ENCODE results near the gene PYHIN1.
"Not testable (repeated sequence)": the region's sequence is repeated elsewhere in the genome, so short reads cannot be mapped to it uniquely, and the experiment has no call there.

Gene PYHIN1

DNA sequence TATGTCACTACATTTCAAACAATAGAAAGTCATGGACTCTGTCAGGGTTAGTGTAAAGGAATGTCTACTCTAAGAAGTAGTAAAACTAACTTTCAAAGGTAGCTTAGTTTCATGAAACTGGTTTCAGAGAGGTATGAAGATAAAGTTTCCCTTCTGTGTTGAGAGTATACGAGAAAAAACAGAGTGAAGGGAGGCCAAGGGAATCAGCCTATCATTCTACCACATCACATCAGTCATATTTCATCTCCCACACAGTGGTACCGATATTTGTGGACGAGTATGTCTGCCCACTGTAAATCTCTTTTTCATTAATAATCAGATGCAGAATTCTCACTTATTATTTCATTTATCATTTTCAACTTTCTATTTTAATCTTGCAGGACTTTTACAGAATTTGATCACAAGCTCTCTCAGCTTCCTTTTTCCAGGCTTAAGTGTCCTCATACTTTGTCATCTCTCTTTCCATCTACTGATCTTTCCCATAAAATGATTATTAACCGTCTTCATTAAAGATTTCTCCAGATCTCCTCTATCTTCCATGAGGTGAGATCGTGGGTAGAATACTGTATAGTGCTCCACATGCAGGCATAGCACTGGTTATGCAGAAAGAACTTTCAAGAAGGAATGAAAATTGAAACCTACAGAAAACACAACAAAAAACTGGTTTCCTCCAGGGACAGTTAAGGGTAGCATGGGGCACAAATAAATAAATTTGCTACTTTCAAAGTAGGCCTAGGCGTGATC, 66.9 kb downstream of the PYHIN1 start:
- peaks cover 16% of the 10 kb centered on the region for H3K9me3 Mint-ChIP-seq
- H3K36me3 Mint-ChIP-seq (ENCODE audit: low read depth) = peaks cover 19% of the 10 kb centered on the region
- H3K27me3 Mint-ChIP-seq (ENCODE audit: low read depth) = no peaks in the 10 kb centered on the region
- H3K4me3 Mint-ChIP-seq = peak overlapping the region; percentile 30
- no peak overlapping the region for H3K27ac Mint-ChIP-seq
- DNase-seq (ENCODE audit: low spot score) = no peak
- H3K4me1 Mint-ChIP-seq (ENCODE audit: low read depth) = peaks cover 34% of the 10 kb centered on the region

DNA sequence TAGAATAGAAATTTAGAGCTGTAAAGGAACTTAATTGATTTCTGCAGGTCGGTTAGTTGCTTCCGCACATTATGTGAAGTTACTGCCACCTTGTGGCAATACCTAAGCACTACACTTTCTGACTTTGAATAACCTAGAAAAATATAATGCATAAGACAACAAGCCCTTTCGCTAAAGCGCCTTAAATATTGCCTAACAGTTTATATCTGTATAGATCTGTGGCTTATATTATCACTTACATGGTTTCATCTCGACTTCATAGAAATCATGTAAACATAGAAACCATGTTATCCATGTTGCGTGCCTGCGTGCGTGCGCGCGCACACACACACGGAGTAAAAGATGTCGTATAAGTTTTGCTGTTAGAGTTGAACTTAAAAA, 67.4 kb downstream of the PYHIN1 start:
- no peak overlapping the region for H3K27ac Mint-ChIP-seq
- peaks cover 12% of the 10 kb centered on the region for H3K9me3 Mint-ChIP-seq
- peaks cover 34% of the 10 kb centered on the region for H3K4me1 Mint-ChIP-seq (ENCODE audit: low read depth)
- H3K27me3 Mint-ChIP-seq (ENCODE audit: low read depth) = no peaks in the 10 kb centered on the region
- H3K4me3 Mint-ChIP-seq = peak overlapping the region; percentile 30
- peak; percentile 33 for DNase-seq (ENCODE audit: low spot score)
- H3K36me3 Mint-ChIP-seq (ENCODE audit: low read depth) = peaks cover 16% of the 10 kb centered on the region

DNA sequence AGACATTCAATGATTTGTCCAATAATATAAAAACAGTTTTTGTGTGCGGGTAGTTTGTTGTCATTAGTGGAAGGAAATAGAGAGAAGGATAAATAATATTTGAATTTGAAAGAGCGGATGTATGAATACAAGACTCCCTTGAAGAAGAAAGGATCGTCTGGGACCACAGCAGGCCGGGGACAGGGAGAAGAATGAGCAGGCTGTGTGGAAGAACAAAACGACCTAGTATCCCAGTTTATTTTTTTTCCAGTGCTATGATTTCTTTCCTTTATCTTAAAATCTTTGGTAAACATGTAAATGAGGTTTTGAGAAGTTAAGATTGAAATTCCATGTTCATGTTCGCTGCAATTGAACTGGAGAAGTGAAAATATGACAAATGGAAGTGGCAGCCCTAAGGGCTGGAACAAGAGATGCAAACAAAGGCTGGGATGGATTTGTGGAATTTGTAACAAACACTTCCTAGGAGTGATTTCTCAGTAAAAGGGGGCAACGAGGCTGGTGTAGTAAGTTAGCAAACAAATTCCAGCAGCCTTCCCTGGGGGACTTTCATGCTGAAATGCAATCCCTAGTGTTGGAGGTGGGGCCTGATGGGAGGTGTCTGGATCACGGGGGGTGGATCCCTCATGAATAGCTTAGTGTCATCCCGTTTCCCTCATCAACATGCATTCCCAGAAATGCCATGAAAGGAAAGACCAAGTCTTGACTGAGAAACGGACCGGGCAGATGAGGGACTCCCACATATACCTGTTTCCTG, 68.1 kb downstream of the PYHIN1 start:
- H3K4me1 Mint-ChIP-seq (ENCODE audit: low read depth) = peaks cover 34% of the 10 kb centered on the region
- H3K27ac Mint-ChIP-seq = no peak overlapping the region
- H3K9me3 Mint-ChIP-seq = peaks cover 10% of the 10 kb centered on the region
- no peak for DNase-seq (ENCODE audit: low spot score)
- H3K36me3 Mint-ChIP-seq (ENCODE audit: low read depth) = peaks cover 15% of the 10 kb centered on the region
- H3K27me3 Mint-ChIP-seq (ENCODE audit: low read depth) = no peaks in the 10 kb centered on the region
- no peak overlapping the region for H3K4me3 Mint-ChIP-seq

DNA sequence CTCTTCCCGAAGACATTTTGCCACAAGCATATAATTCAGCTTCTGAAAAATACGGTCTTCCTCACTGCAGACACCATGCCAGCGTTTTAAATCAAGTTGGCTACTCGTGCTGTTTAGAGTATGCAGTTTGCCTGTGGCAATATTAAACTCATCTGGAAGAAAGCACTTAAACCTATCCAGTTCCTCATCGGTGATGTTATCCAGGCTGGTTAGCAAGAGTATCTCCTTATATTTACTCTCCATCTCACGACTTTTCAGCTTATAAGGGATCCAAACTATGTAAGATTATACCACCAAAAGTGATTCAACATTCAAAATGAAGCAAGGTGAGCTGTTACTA, 68.7 kb downstream of the PYHIN1 start:
- Mint-ChIP-seq H3K9me3 (peaks cover 6% of the 10 kb centered on the region), H3K27ac (no peak overlapping the region), H3K36me3 (ENCODE audit: low read depth) (peaks cover 13% of the 10 kb centered on the region), H3K27me3 (ENCODE audit: low read depth) (no peaks in the 10 kb centered on the region), H3K4me1 (ENCODE audit: low read depth) (peaks cover 36% of the 10 kb centered on the region), H3K4me3 (no peak overlapping the region)
- no peak for DNase-seq (ENCODE audit: low spot score)

DNA sequence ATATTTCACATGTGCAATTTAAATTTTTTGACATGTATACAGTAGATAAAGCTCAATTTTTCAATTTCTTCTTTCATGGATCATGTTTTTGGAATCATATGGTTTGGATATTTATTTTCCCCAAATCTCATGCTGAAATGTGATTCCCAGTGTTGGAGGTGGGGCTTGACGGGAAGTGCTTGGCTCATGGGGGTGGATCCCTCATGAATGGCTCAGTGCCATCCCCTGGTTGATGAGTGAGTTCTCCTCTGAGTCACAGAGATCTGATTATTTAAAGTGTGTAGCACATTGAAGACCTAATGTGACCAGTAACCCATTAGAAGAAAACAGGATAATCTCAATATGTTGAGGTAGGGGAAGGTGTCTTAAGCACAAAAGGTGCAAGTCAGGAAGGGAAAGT, 69.3 kb downstream of the PYHIN1 start:
- Mint-ChIP-seq H3K4me1 (ENCODE audit: low read depth) (peaks cover 38% of the 10 kb centered on the region), H3K9me3 (peaks cover 3% of the 10 kb centered on the region)
- no peak for DNase-seq (ENCODE audit: low spot score)

DNA sequence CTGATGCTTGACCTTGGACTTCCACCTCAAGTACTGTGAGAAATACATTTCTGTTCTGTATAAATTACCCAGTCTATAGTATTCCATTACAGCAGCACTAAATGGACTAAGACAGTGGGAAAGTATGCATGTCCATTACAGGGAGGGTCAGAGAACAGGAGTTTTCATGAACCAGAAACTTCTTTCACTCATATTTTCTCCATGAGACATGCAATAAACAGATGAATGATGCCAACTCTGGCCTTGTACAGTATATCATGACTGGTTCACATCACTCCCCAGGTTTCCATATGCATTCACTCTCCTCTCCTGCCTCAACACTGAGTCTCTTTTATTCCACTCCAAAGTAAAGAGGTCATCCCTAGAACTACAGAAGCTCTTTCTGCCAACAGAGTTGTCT, 73.8 kb downstream of the PYHIN1 start:
- Mint-ChIP-seq H3K4me1 (ENCODE audit: low read depth) (peaks cover 37% of the 10 kb centered on the region), H3K27me3 (ENCODE audit: low read depth) (no peaks in the 10 kb centered on the region), H3K9me3 (peaks cover 3% of the 10 kb centered on the region), H3K27ac (peak overlapping the region; percentile 19), H3K36me3 (ENCODE audit: low read depth) (peaks cover 21% of the 10 kb centered on the region), H3K4me3 (no peak overlapping the region)
- no peak for DNase-seq (ENCODE audit: low spot score)

More for the DNA sequence above, 69.3 kb downstream of the PYHIN1 start:
- Mint-ChIP-seq H3K4me3 (no peak overlapping the region), H3K27ac (no peak overlapping the region), H3K27me3 (ENCODE audit: low read depth) (no peaks in the 10 kb centered on the region), H3K36me3 (ENCODE audit: low read depth) (peaks cover 13% of the 10 kb centered on the region)

DNA sequence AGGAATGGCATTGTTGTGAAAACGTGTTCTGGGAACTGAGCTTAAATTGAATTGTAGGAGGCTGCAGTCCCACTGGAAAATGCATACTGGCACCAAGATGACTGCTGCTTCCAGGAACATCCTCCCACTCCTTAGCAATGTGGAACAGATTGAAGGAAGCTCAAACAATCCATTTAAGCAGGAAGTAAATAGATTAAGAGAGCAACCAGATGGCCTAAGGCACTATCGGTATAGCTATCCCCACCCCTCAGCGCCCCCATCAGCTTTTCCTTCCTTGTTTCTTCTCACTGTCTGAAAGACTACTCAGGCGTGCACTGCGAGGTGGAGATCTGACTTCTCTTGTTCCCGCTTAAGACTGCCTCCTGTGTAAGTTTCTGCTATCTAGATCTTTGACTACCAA, 74.3 kb downstream of the PYHIN1 start:
- no peaks in the 10 kb centered on the region for H3K27me3 Mint-ChIP-seq (ENCODE audit: low read depth)
- H3K4me1 Mint-ChIP-seq (ENCODE audit: low read depth) = peaks cover 35% of the 10 kb centered on the region
- H3K4me3 Mint-ChIP-seq = no peak overlapping the region
- peaks cover 24% of the 10 kb centered on the region for H3K36me3 Mint-ChIP-seq (ENCODE audit: low read depth)
- DNase-seq (ENCODE audit: low spot score) = no peak
- peak overlapping the region; percentile 19 for H3K27ac Mint-ChIP-seq
- H3K9me3 Mint-ChIP-seq = peaks cover 3% of the 10 kb centered on the region

DNA sequence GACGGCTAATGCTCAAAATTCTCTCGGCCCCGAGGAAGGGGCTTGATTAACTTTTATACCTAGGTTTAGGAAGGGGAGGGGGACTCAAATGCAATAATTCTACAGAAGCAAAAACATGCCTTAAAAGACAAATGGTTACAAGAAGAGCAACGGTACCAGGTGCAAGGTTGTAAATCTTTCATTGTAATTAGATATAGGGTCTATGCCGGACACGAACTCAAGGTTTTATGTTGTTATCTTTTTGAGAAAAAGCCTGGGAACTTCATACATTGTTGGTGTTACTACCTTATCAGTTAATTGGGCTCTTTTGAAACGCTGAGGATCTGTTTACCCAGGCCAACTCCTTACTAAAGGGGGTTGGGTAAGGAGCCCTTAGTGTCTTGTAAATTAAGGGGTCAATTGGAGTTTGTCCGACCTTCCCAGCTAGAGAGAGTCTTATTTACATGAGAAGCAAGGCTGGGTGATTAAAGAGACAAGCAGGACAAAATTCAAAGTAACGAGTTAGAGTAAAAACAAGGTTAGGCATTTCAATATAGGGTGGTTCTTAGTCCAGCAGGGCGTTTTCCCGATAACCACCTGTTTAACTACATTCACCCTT, 75.0 kb downstream of the PYHIN1 start:
- not testable (repeated sequence) for DNase-seq (ENCODE audit: low spot score); H3K4me3 Mint-ChIP-seq; H3K27ac Mint-ChIP-seq; H3K27me3 Mint-ChIP-seq (ENCODE audit: low read depth); H3K9me3 Mint-ChIP-seq
- peaks cover 27% of the 10 kb centered on the region for H3K36me3 Mint-ChIP-seq (ENCODE audit: low read depth)
- H3K4me1 Mint-ChIP-seq (ENCODE audit: low read depth) = peaks cover 33% of the 10 kb centered on the region

DNA sequence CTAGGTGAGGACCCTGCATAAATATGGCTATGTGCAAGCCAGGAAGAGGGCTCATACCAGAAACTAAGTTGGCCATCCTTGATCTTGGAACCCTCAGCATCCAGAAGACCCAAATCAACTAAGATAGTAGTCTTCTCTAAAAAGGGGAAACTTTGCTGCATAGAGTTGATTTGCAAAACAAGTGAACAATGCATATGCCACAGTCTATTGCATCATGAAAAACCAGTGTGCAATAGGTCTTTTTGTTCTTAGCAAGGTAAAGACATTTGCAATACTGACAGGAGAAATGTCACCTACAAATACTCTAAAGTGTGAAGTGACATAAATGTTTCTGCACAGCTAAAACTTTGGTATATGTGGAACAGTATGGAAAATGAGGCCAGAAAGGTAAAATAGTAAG, 76.4 kb downstream of the PYHIN1 start:
- peak overlapping the region; percentile 67 for H3K27ac Mint-ChIP-seq
- no peak for DNase-seq (ENCODE audit: low spot score)
- H3K9me3 Mint-ChIP-seq = peaks cover 3% of the 10 kb centered on the region
- H3K27me3 Mint-ChIP-seq (ENCODE audit: low read depth) = no peaks in the 10 kb centered on the region
- peak overlapping the region; percentile 8 for H3K4me3 Mint-ChIP-seq
- H3K4me1 Mint-ChIP-seq (ENCODE audit: low read depth) = peaks cover 39% of the 10 kb centered on the region
- H3K36me3 Mint-ChIP-seq (ENCODE audit: low read depth) = peaks cover 39% of the 10 kb centered on the region

DNA sequence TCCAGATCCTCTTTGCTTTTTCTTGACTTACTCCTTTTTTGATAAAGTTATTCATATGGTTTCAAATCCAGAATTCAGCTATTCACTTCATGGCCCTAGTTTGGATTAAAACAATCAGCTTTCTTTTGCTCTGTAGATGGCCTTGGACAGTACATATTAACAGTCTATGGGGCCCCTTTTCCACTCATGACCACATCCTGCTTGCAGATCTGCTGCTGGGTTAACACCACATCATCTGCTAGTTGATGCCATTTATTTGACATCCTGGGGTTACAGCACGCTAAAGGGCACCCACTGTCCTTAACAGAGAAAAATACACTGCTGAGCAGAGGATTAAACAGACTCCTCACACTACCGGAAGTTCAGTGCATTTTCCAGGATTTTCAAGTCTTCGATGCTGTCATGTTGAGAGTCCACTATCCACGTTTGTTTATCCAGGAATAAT, 77.4 kb downstream of the PYHIN1 start:
- peaks cover 50% of the 10 kb centered on the region for H3K36me3 Mint-ChIP-seq (ENCODE audit: low read depth)
- H3K4me1 Mint-ChIP-seq (ENCODE audit: low read depth) = peaks cover 41% of the 10 kb centered on the region
- peaks cover 3% of the 10 kb centered on the region for H3K9me3 Mint-ChIP-seq
- DNase-seq (ENCODE audit: low spot score) = peak; percentile 72
- peak overlapping the region; percentile 95 for H3K4me3 Mint-ChIP-seq
- no peaks in the 10 kb centered on the region for H3K27me3 Mint-ChIP-seq (ENCODE audit: low read depth)
- H3K27ac Mint-ChIP-seq = peak overlapping the region; percentile 98

DNA sequence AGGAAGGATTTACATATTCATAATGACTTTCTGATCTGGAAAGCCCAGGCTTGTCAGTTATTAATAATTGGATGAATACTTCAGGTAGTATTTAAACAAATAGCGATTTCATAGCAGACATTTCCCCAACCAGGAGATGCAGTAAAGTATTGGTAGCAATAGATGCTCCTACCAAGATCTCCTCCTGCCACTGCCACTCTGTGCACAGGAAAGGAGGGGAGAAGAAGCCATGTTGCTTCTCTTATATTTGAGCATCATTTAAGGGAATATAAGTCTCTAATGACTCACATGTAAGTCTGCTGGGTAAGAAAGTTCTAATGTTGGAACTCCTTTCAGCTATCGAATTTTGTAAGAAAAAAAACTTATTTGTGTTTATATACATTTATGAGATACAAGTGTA, 77.9 kb downstream of the PYHIN1 start:
- Mint-ChIP-seq H3K27ac (peak overlapping the region; percentile 98), H3K27me3 (ENCODE audit: low read depth) (no peaks in the 10 kb centered on the region), H3K4me1 (ENCODE audit: low read depth) (peaks cover 46% of the 10 kb centered on the region), H3K36me3 (ENCODE audit: low read depth) (peaks cover 55% of the 10 kb centered on the region), H3K9me3 (peaks cover 3% of the 10 kb centered on the region), H3K4me3 (peak overlapping the region; percentile 95)
- no peak for DNase-seq (ENCODE audit: low spot score)

DNA sequence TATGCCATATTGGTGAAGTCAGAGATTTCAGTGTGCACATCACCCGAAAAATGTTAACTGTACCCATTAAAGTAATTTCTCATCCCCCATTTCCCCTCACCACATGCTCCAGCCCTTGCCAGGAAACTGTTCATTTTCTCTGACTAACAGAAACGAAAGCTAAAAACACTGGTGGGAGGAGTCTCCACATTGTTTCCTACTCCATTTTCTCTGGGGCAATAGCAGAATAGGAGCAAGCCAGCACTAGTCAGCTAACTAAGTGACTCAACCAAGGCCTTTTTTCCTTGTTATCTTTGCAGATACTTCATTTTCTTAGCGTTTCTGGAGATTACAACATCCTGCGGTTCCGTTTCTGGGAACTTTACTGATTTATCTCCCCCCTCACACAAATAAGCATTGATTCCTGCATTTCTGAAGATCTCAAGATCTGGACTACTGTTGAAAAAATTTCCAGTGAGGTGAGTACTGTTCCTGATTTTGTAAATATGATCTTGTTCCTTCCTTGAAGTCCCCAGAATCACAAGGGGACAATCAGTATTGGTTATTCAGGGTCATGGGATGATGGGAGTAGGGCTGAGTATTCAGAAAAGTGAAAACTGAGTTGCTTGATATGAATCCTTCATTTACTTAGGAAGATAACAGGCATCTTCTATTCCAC, 78.5 kb downstream of the PYHIN1 start, which contains the start of gene IFI16:
Gene IFI16 (plus strand): TSS at position 204 of the 658 bp plus-strand sequence. CDS start 4,774 bp downstream, outside the sequence.
- Mint-ChIP-seq H3K4me1 (ENCODE audit: low read depth) (peaks cover 49% of the 10 kb centered on the region), H3K9me3 (peaks cover 3% of the 10 kb centered on the region), H3K4me3 (peak within 1 kb of the TSS; percentile 95), H3K27me3 (ENCODE audit: low read depth) (no peaks in the 10 kb centered on the region), H3K36me3 (ENCODE audit: low read depth) (peaks cover 59% of the 10 kb centered on the region), H3K27ac (peak within 1 kb of the TSS; percentile 98)
- DNase-seq (ENCODE audit: low spot score) = peak; percentile 80

DNA sequence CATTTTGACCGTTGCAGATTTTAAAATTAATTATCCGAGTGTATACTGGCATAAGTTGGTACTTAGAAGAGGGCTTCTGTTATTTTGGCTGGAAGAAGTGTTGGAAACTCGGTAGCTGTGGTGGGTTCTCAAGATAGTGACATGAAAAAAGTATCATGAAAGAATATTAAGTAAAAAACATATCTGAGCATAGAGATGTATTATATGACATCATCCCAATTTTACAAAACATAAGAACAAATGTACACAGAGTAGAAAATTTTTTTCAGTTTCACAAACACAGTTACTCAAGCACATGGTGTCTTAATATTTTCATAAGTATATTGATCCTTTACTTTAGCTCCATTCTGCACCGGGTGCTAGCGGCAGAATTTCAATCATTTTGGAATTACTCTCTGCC, 79.0 kb downstream of the PYHIN1 start:
- Mint-ChIP-seq H3K27me3 (ENCODE audit: low read depth) (no peaks in the 10 kb centered on the region), H3K4me3 (peak overlapping the region; percentile 95), H3K27ac (peak overlapping the region; percentile 98), H3K4me1 (ENCODE audit: low read depth) (peaks cover 52% of the 10 kb centered on the region), H3K9me3 (peaks cover 3% of the 10 kb centered on the region), H3K36me3 (ENCODE audit: low read depth) (peaks cover 62% of the 10 kb centered on the region)
- DNase-seq (ENCODE audit: low spot score) = no peak

DNA sequence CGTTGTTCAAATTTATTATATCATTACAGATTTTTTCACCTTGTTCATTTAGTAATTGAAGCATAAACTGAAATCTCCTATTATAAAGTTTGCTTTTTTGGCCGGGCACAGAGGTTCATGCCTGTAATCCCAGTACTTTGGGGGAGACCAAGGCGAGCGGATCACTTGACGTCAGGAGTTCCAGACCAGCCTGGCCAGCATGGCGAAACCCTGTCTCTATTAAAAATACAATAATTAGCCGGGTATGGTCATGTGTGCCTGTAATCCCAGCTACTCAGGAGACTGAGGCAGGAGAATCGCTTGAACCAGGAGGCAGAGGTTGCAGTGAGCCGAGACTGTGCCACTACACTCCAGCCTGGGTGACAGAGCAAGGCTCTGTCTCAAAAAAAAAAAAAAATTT, 79.6 kb downstream of the PYHIN1 start:
- H3K4me1 Mint-ChIP-seq (ENCODE audit: low read depth) = peaks cover 53% of the 10 kb centered on the region
- H3K9me3 Mint-ChIP-seq; H3K27me3 Mint-ChIP-seq (ENCODE audit: low read depth); DNase-seq (ENCODE audit: low spot score): not testable (repeated sequence)
- H3K4me3 Mint-ChIP-seq = peak overlapping the region; percentile 95
- peaks cover 64% of the 10 kb centered on the region for H3K36me3 Mint-ChIP-seq (ENCODE audit: low read depth)
- H3K27ac Mint-ChIP-seq = peak overlapping the region; percentile 98

Measured in T-helper 2 cell treated with Interferon-gamma antibody and Interleukin-4, amounts not matched to agents 5 μg/mL and 100 μg/mL, for 36 hours (primary cell).